ENCODE data around the gene KCNK16. TPM values are rescaled to one million over a fixed set of nuclear protein-coding genes. Genes with fewer than 3 reads are reported as not detected.
"Not testable (repeated sequence)": the region's sequence is repeated elsewhere in the genome, so short reads cannot be mapped to it uniquely, and the experiment has no call there.

Gene KCNK16
- total and polyA plus RNA-seq, 5 experiments from 2014 or later: not detected

DNA sequence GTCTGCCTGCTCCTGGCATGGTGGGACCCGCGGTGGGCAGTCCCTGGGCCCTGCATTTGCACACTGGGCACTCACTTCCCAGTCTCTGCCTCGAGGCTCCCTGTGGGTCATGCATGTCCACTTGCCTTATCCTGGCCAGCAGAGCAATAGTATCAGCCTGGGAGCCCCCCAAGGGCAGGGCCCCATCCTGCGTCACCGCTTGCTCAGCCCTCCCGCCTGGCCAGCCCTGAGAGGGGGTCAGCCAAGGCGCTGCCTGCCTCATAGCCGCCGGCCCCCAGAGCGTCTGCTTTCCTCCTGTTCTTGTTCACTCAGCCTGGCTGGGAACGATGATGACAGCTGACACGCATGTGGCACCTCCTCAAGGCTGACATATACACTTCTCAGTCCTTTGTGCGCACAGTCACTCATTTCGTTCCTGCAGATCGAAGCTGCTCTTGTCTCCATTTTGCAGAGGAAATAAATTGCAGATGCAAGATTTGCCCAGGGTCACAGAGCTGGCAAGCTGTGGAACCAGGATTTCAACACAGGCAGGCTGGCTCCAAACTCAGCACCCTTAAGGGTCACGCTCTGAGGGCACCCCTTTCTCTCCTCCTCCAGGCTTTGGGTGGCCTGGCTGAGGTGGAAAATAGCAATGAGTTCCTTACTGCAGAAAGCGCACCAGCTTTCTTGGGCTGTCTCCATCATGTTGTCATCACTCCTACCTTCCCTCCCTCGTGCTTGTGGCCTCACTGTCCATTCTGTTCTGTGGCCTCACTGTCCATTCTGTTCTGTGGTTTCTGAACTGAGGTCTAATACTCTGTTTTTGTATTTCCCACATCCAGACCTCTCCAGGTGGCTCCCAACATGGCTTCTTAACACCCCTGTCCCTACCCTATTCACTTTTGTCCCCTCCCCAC lies 25.5 kb downstream of the KCNK16 start:
- H3K27me3 Mint-ChIP-seq: peaks cover 0 to 4% (median 0%) of the 10 kb centered on the region in 5 donors

DNA sequence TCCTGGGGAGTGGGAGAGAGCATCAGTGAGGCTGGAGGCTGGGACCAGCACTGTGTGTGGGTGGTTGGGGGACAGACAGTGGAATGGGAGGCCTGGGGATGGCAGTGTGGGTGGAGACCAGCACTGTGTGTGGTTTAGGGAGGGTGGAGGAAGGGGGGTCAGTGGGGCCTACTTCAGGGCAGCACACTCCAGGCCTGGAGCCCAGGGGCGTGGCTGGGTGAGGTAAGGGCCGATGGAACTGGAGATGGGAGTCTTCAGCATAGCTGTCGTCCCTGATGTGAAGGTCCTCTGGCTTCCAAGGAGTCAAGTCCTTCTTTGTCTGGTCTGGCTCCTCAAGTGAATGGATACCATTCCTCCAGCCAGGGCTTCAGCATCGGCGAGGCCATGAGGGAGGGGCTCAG lies 26.9 kb downstream of the KCNK16 start:
- Mint-ChIP-seq H3K27ac (peak overlapping the region in 1 of 10 donors; percentile 9), H3K9me3 (peaks cover 0 to 1% (median 0%) of the 10 kb centered on the region in 9 donors), H3K36me3 (no peaks in the 10 kb centered on the region), H3K27me3 (peaks cover 0 to 4% (median 0%) of the 10 kb centered on the region in 5 donors), H3K4me3 (no peak overlapping the region), H3K4me1 (no peaks in the 10 kb centered on the region)
- ATAC-seq (no peak), DNase-seq (no peak)
- POLR2A ChIA-PET: no interaction called here

More for the DNA sequence above, 25.5 kb downstream of the KCNK16 start:
- DNase-seq (no peak), ATAC-seq (no peak)
- Mint-ChIP-seq H3K27ac (no peak overlapping the region), H3K36me3 (no peaks in the 10 kb centered on the region), H3K4me3 (no peak overlapping the region), H3K4me1 (no peaks in the 10 kb centered on the region), H3K9me3 (peaks cover 0 to 1% (median 0%) of the 10 kb centered on the region in 9 donors)
- POLR2A ChIA-PET: no interaction called here

- no peaks in the 10 kb centered on the region for H3K36me3 Mint-ChIP-seq
- H3K27ac Mint-ChIP-seq: peak overlapping the region in 1 of 10 donors; percentile 6
- no peak overlapping the region for H3K4me3 Mint-ChIP-seq
- DNase-seq: no peak
- POLR2A ChIA-PET: no interaction called here
- H3K9me3 Mint-ChIP-seq: no peaks in the 10 kb centered on the region
- no peak for ATAC-seq
- no peaks in the 10 kb centered on the region for H3K4me1 Mint-ChIP-seq
- H3K27me3 Mint-ChIP-seq: peaks cover 0 to 4% (median 0%) of the 10 kb centered on the region in 5 donors
These were observed 27.6 kb downstream of the KCNK16 start for GRCh38 chr6:39294899-39295298.

DNA sequence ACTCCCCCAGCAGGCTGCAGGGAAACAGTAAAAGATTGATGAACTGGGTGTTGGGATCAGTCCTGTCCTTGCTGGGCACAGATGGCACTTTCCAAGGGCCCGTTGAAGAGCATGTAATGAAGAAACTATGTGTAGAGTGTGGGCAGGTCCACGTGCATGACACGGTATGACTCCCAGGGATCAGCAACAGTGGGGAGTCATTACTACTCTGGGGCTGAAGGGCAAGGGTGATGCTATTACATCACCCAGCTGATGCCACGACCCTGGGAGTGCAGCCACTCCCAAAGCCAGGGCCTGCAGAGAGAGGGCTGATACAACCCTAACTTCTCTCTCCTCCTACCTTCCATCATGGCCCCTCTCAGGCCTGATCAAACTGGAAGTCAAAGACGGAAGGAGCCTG lies 28.4 kb downstream of the KCNK16 start:
- DNase-seq (no peak), ATAC-seq (no peak)
- POLR2A ChIA-PET: no interaction called here
- no peaks in the 10 kb centered on the region for H3K9me3 Mint-ChIP-seq
- H3K27ac Mint-ChIP-seq: peak overlapping the region in 1 of 10 donors; percentile 27
- no peaks in the 10 kb centered on the region for H3K36me3 Mint-ChIP-seq
- no peaks in the 10 kb centered on the region for H3K4me1 Mint-ChIP-seq
- H3K27me3 Mint-ChIP-seq: peaks cover 0 to 4% (median 2%) of the 10 kb centered on the region in 5 donors
- no peak overlapping the region for H3K4me3 Mint-ChIP-seq

- POLR2A ChIA-PET: no interaction called here
- ATAC-seq: no peak
- Mint-ChIP-seq H3K27me3 (peaks cover 0 to 6% (median 3%) of the 10 kb centered on the region in 5 donors), H3K36me3 (no peaks in the 10 kb centered on the region), H3K4me3 (no peak overlapping the region), H3K9me3 (no peaks in the 10 kb centered on the region), H3K4me1 (peaks cover 0 to 2% (median 0%) of the 10 kb centered on the region in 4 donors), H3K27ac (no peak overlapping the region)
- DNase-seq: no peak
These were observed 29.9 kb downstream of the KCNK16 start for GRCh38 chr6:39292637-39293036.

- DNase-seq: no peak
- H3K27ac Mint-ChIP-seq: no peak overlapping the region
- peaks cover 0 to 6% (median 3%) of the 10 kb centered on the region in 5 donors for H3K27me3 Mint-ChIP-seq
- H3K9me3 Mint-ChIP-seq: no peaks in the 10 kb centered on the region
- H3K4me1 Mint-ChIP-seq: peaks cover 0 to 2% (median 0%) of the 10 kb centered on the region in 4 donors
- no peaks in the 10 kb centered on the region for H3K36me3 Mint-ChIP-seq
- POLR2A ChIA-PET: no interaction called here
- ATAC-seq: no peak
- no peak overlapping the region for H3K4me3 Mint-ChIP-seq
These were observed 33.0 kb downstream of the KCNK16 start for GRCh38 chr6:39289490-39289889.

DNA sequence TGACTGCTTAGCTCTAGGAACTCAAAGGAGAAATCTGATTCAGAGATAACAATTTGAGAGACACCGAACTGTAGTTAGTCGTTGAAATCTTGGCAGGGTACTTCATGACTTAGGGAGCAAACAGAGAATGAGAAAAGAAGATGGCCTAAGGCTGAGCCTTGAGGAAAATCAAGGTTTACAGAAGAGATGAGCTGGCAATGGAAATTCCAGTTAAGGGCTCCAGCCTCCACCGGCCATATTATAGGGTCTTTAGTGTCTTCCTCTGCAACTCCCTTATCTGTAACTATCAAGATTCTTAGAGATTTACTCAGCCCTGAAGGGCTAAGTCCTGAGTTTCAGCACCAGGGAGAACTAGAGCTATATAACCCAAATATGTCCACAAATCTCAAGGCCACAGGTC lies 34.9 kb downstream of the KCNK16 start:
- Mint-ChIP-seq H3K27me3 (peaks cover 0 to 11% (median 3%) of the 10 kb centered on the region in 5 donors), H3K27ac (no peak overlapping the region), H3K4me1 (peaks cover 0 to 4% (median 0%) of the 10 kb centered on the region in 4 donors), H3K36me3 (no peaks in the 10 kb centered on the region), H3K9me3 (no peaks in the 10 kb centered on the region), H3K4me3 (no peak overlapping the region)
- DNase-seq: no peak
- POLR2A ChIA-PET: no interaction called here
- ATAC-seq: no peak

DNA sequence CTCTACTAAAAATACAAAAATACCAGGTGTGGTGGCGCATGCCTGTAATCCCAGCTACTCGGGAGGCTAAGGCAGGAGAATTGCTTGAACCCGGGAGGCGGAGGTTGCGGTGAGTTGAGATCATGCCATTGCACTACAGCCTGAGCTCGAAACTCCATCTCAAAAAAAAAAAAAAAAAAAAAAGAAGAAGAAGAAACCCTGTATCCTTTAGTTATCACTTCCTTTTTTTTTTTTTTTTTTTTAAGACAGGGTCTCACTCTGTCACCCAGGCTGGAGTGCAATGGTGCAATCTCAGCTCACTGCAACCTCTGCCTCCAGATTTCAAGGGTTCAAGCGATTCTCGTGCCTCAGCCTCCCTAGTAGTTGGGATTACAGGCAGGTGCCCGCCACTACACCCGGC lies 35.9 kb downstream of the KCNK16 start:
- H3K36me3 Mint-ChIP-seq, H3K27ac Mint-ChIP-seq, H3K9me3 Mint-ChIP-seq, POLR2A ChIA-PET, DNase-seq, H3K4me3 Mint-ChIP-seq, ATAC-seq, H3K4me1 Mint-ChIP-seq, H3K27me3 Mint-ChIP-seq: not testable (repeated sequence)

DNA sequence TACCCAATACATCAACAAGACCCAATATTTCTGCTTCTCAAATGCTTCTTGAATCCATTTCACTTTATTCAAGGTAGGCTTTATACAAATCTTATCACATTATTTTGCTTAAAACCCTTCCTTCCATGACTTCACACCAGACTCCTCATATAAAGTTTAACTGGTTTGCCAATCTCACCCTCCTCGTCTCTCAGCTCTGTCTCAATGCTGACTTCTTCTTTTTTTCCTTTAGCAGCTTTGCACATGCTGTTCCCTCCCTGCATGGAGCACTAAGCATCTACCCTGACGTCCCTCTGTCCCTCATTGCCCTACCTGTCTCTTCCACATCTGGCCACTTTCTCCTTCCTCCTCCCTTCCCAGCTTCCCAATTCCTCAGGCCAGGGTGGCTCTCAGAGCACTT lies 39.7 kb downstream of the KCNK16 start:
- Mint-ChIP-seq H3K9me3 (no peaks in the 10 kb centered on the region), H3K27ac (no peak overlapping the region), H3K36me3 (no peaks in the 10 kb centered on the region), H3K27me3 (peaks cover 0 to 5% (median 0%) of the 10 kb centered on the region in 5 donors), H3K4me3 (no peak overlapping the region), H3K4me1 (peaks cover 0 to 2% (median 0%) of the 10 kb centered on the region in 4 donors)
- DNase-seq (no peak), ATAC-seq (no peak)
- POLR2A ChIA-PET: no interaction called here

DNA sequence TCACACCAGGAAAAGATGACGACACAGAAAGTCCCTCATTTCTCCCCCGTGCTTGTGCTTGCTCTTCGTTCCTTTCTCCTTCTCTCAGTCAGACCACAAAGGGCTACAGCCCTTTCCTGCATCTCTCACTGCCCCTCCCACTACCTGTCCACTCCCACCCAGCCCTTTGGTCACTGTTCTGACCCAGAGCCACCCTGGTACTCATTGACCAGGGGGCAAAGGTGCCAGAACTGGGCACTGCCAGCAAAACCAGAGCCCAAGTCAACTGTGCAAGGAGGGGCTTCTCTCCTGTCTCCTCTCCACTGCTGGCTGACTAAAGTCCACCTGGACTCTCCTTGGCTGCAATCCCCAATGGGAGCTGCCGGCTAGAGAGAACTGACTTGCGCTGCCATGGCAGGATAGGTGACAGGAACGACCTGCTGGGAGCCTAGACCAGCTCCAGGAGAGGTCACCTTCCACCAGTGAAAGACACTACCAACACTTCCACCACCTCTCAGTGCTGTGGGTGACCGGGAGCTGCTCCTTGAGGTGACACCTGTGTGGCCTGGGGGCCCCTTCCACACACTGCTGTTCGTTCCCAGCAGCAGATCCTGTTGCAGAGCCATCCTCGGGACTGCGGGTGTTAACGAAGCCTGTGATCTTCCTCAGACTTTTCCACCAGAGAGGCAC lies 41.1 kb downstream of the KCNK16 start:
- peaks cover 0 to 2% (median 0%) of the 10 kb centered on the region in 4 donors for H3K4me1 Mint-ChIP-seq
- DNase-seq (no peak), ATAC-seq (no peak)
- H3K27ac Mint-ChIP-seq: no peak overlapping the region
- H3K36me3 Mint-ChIP-seq: no peaks in the 10 kb centered on the region
- POLR2A ChIA-PET: no interaction called here
- peaks cover 0 to 5% (median 0%) of the 10 kb centered on the region in 5 donors for H3K27me3 Mint-ChIP-seq
- no peaks in the 10 kb centered on the region for H3K9me3 Mint-ChIP-seq
- no peak overlapping the region for H3K4me3 Mint-ChIP-seq

- no peaks in the 10 kb centered on the region for H3K36me3 Mint-ChIP-seq
- POLR2A ChIA-PET: no interaction called here
These were observed 42.2 kb downstream of the KCNK16 start for GRCh38 chr6:39280247-39280731.

GRCh38 chr6:39279539-39279938 lies 43.0 kb downstream of the KCNK16 start:
- Mint-ChIP-seq H3K9me3 (no peaks in the 10 kb centered on the region), H3K27me3 (peaks cover 0 to 5% (median 0%) of the 10 kb centered on the region in 5 donors), H3K27ac (no peak overlapping the region), H3K36me3 (no peaks in the 10 kb centered on the region), H3K4me1 (peaks cover 0 to 2% (median 0%) of the 10 kb centered on the region in 4 donors), H3K4me3 (no peak overlapping the region)
- DNase-seq: no peak
- POLR2A ChIA-PET: no interaction called here
- no peak for ATAC-seq

More at GRCh38 chr6:39280247-39280731, 42.2 kb downstream of the KCNK16 start:
- Mint-ChIP-seq H3K27me3 (peaks cover 0 to 5% (median 0%) of the 10 kb centered on the region in 5 donors), H3K9me3 (no peaks in the 10 kb centered on the region), H3K4me3 (no peak overlapping the region), H3K27ac (no peak overlapping the region), H3K4me1 (peaks cover 0 to 2% (median 0%) of the 10 kb centered on the region in 4 donors)
- DNase-seq: no peak
- no peak for ATAC-seq

DNA sequence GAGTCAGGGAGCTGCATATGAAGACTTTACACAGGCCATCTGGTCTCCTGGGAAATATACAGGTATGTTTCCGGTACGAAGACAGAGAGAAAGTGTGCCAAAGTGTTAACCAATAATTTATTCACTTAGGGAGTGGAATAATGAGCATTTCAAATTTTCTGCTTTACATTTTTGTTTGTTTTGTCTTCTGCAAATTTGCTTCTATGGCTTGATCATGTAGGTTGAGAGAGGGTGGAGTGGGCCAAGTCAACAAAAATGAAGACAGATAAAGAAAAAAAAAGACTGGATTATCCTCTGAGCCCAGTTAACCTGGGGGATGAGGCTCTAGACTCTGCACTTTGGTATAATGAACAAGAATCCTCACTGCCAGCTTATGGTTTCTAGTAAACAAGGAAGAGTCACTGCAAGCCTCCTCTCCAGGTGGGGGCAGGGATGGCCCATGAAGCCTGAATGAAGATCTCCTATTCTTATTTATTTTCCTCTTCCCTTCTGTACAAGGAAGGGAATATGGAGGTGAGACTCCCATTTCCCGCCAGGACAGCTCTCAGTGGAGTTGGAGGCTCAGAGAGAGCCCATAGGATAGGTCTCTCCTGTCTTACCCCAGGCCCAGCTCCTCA lies 46.0 kb downstream of the KCNK16 start:
- Mint-ChIP-seq H3K27ac (no peak overlapping the region), H3K4me3 (no peak overlapping the region), H3K4me1 (no peaks in the 10 kb centered on the region), H3K36me3 (no peaks in the 10 kb centered on the region), H3K27me3 (peaks cover 0 to 10% (median 0%) of the 10 kb centered on the region in 5 donors), H3K9me3 (no peaks in the 10 kb centered on the region)
- ATAC-seq (no peak), DNase-seq (no peak)
- POLR2A ChIA-PET: no interaction called here
